TTC549 (cell line): ENCODE results near the gene CBY1.

Experiments
- FAIRE-seq: peaks from 2 replicates; lab custom pipeline; 2012; peaks lifted over from hg19 to GRCh38; lab: Jason Lieb, UNC

Gene CBY1

DNA sequence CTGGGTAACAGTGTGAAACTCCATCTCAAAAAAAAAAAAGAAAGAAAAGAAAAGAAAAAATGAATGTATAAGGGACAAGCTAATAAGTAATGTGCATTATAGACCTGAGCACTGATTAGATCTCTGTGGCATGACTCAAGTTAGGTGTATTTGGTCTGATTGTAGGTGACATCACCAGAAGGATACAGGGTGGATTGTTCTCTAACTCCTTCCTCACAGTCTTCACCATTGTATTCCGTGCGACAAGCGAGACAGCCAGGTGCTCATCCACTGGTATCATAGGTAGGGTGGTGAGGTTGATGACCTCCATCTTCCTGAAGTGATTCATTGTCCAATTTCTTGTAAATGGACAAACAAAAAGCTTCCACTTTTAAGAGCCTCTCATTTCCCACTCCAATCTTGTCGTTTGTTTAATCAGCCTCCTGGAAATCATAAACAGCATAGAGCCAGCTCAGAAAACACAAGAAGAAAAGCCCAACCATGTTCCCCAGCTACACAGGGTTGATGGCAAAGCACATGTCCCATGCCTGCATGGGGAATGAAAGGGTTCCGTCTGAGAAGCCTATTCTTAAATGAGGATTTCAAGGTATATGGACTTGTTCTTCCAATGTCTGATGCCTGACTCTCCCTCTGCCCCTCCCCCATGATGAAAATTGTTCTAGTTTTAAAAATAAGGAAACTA is 6.5 kb upstream of the CBY1 start:
- no peak for FAIRE-seq

DNA sequence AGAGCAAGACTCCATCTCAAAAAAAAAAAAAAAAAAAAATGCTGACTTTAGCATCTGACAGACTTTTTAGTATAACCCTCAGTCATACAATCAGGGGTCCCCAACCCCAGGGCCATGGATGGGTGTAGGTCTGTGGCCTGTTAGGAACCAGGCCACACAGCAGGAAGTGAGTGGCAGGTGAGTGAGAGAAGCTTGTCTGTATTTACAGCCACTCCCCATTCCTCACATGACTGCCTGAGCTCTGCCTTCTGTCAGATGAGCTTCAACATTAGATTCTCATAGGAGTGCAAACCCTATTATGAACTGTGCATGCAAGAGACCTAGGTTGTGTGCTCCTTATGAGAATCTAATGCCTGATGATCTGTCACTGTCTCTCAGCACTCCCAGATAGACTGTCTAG is 3.6 kb upstream of the CBY1 start:
- no peak for FAIRE-seq

GRCh38 chr22:38653741-38654140 is 2.7 kb upstream of the CBY1 start:
- no peak for FAIRE-seq

DNA sequence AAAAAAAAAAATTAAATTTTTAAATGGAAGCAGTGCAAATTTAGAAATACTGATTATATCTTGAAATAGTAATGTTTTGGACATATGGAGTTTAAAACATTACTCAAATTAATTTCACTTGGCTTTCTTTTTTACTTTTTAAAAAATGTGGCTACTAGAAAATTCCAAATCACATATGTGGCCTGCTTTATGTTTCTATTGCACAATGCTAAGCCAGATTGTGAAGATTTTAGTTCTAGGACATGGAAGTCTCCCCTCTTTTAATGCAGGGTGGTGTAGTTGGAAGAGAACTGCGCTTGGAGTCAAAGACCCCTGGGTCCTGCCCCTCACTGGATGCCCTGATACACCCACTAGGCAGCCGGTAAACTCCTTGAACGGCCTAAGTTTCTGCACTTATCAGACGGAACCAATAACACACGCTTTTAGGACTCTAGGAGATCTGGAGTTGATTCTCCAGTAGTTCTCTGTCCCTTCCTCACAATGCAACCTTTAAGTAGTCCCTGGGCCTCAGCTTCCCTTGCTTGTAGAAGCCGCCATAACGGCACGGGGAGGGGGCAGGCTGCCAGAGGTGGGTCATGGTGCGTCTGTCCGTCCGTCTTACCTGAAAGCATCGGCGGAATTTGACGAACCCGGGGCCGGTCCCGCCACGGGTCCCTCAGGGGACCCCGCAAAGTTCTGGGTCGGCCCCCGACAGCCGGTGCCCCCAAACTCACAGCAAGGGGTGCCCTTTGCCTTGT is 751 bp upstream of the CBY1 start:
- FAIRE-seq = no peak

- FAIRE-seq = no peak
Observed at GRCh38 chr22:38657045-38657909, 839 bp downstream of the CBY1 start.

GRCh38 chr22:38674888-38675287 is 18.4 kb downstream of the CBY1 start:
- FAIRE-seq = no peak

- FAIRE-seq = no peak
Observed at GRCh38 chr22:38675833-38676232, 19.4 kb downstream of the CBY1 start.

DNA sequence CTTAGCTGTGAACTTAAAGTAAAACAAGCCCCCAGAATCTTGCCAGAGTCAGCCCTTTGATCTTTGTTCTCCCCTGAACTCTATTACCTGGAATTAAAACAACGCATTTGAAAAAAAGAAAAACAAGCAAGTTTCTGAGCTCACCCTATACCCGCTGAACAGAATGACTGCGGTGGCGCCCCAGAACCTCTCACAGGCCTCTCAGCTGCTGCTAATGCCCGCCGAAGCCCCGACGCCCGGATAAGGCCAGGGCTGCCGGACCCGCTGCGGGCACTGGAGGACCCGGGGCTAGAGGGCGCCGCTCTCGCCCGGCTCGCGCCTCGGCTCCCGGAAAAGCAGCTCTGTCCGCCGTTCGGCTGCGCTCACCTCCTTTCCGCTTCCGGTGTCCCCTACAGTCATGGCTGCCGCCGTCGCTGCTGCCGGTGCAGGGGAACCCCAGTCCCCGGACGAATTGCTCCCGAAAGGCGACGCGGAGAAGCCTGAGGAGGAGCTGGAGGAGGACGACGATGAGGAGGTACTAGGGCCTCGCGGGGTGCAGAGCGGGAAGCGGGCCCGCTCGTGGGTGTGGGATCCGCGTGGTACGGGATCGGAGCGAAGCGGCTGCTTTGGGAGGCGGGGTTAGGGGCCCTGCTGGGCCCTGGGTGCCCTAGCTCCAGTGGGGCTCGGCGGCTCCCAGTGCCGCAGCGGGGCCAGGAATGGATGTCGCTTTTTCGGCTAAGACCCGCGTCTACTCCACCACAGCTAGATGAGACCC is 25.3 kb downstream of the CBY1 start, which contains the start of gene TOMM22:
Gene TOMM22, plus strand, starts transcription at position 376 of the 754 bp plus-strand sequence. Its CDS starts 22 bp downstream, at position 398.
- no peak for FAIRE-seq

DNA sequence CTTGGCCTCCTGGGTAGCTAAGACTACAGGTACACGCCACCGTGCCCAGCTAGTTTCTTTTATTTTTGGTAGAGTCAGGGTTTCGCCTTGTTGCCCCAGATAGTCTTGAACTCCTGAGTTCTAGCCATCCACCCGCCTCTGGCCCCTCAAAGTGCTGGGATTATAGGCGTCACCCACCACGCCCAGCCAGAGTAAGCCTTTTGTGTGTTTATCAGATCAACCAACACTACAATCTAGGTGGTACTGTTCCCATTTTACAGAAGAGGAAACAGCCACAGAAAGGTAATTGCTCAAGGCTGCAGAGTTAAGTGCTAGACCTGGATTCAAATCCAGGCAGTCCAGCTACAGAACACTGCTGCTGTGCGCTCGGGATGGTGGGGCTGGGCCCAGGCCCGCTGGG is 28.5 kb downstream of the CBY1 start:
- FAIRE-seq = no peak

GRCh38 chr22:38685761-38686160 is 29.3 kb downstream of the CBY1 start:
- FAIRE-seq = no peak

GRCh38 chr22:38689651-38690050 is 33.2 kb downstream of the CBY1 start:
- no peak for FAIRE-seq

- no peak for FAIRE-seq
Observed at GRCh38 chr22:38694049-38694448, 37.6 kb downstream of the CBY1 start.

DNA sequence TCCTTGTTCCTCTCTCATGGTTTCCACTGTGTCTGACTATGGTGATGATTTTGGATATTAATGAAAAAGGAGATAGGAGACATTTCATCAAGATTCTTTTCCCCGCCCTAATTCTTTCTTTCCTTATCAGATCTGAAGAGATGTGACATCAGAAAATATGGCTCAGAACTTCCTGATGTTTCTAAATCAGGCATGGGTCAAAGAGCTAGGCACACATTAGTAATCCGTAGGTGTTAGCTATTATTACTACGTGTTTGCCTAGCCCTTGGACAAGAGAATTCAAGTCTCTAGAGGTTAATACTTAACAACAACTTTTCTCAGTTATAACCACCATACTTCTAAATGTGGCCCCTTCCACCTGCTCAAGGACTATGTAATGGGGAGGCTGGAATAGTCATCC is 38.5 kb downstream of the CBY1 start:
- FAIRE-seq = no peak

- FAIRE-seq = no peak
Observed at GRCh38 chr22:38696606-38697424, 40.4 kb downstream of the CBY1 start.

DNA sequence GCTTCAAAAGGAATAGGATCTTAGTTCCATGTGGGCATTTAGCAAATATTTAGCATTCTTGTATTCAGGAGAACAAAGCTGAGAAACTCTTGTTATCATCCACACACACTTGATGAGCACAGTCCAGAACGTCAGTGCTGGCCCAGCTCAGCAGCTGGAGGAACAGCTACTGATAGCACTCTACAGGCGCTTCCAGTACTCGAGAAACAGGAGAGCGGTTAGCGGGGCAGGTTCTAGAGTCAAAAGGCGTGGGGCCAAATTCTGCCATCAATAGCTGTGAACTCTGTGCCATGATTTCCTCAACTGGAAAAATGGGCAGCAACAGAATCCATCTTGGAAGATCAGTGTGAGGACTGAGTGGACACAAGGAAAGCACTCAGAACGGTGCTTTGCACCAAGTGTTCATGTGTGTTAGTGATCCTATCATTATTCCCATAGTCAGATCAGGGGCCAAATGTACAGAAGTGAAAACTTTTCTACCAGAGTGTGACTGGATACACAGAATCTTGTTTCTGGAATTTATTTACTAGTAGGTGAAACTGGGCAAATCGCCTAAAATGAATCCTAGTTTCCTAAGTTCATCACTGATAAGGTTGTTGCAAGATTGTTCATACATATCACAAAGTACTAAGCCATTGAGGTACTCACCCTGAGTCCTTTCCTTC is 41.1 kb downstream of the CBY1 start:
- no peak for FAIRE-seq

GRCh38 chr22:38698407-38699094 is 42.1 kb downstream of the CBY1 start:
- no peak for FAIRE-seq

- no peak for FAIRE-seq
Observed at GRCh38 chr22:38699143-38699542, 42.7 kb downstream of the CBY1 start.

DNA sequence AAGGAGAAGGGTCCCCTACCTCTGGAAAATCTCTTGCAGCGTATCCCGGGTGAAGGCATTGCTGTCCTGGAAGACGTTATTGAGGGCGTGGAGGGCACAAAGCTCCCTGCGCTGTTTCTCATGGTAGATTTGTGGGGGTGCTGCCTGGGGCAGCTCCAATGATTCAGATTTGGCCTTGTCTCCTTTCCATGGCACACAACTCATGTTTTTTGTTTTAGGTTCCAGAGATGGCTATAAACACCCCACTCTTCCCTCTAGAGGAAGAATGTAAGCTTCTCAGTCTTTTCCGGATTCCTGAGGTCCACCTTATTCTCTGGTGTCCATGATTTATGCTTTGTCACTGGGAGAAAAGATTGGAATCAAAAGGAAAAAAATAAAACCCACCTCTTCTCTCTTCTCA is 43.3 kb downstream of the CBY1 start:
- FAIRE-seq = no peak

DNA sequence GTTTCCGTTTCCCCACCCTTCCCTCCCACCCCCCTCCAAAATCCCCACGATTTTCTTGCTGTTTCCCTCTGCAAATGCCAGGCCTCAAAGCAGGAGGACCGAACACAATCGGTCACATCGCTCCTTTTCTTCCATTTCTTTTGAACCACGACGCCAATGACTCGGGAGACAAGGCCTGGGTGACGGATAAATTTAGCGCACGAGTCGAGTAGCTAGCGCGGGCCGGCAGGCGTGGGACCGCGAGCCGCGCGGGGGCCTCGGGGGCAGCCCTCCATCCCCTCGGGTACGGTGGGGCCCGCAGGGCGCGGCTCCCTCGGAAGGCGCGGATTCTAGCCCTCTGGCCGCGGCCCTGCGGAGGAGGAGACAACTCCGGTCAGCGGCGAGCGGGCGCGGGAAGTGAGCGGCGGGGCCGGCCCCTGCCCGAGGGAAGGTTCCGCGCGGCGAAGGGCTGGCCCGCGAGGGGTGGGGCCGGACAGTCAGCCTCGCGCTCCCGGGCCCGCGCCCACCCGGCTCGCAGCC is 43.9 kb downstream of the CBY1 start:
- no peak for FAIRE-seq
